Erythroblast (primary cell): ENCODE measurements around the gene GJC2.
"Not testable (repeated sequence)": the region's sequence is repeated elsewhere in the genome, so short reads cannot be mapped to it uniquely, and the experiment has no call there.

Experiments used
- GATA1 ChIP-seq: IDR thresholded peaks from 2 replicates; pipeline ENCODE4 v1.6.1; 2011; ENCODE audit warnings: low read depth, mild to moderate bottlenecking, control low read depth, low read length, moderate library complexity
- POLR2A ChIP-seq: IDR thresholded peaks from 2 replicates; pipeline ENCODE4 v1.6.1; 2011; ENCODE audit warnings: mild to moderate bottlenecking, low read length

- TF ChIP-seq POLR2A, GATA1: not testable (repeated sequence)
Observed at GRCh38 chr1:228111315-228111714, 38.4 kb upstream of the GJC2 start.
